Measurements from ENCODE around the gene ANKRD11.
"Not testable (repeated sequence)": the region's sequence is repeated elsewhere in the genome, so short reads cannot be mapped to it uniquely, and the experiment has no call there.

The ANKRD11 gene

DNA sequence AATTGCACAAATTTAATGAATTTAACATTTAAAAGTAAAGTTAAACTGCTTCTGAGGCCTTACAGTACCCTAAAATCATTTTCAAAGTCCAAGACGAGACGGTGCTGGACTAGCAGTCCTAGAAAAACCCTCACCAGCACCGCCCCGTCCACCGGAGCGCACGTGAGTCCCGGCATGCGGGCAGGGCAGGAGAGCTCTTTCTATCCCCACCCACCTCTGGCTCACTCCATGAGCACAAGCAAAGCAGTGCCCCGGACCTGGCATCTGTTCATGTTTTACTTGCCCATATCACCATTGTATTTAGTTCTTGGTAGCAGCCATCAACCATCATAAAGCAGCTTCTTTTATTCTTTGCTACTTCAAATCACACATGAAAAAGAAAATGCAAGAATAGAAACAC is 41.7 kb downstream of the ANKRD11 start:
- no peak for DNase-seq

GRCh38 chr16:89446975-89447293 is 43.4 kb downstream of the ANKRD11 start:
- DNase-seq = no peak

GRCh38 chr16:89446136-89446974 is 44.0 kb downstream of the ANKRD11 start:
- peak; percentile 22 for DNase-seq

GRCh38 chr16:89445166-89445565 is 45.2 kb downstream of the ANKRD11 start:
- DNase-seq = no peak

DNA sequence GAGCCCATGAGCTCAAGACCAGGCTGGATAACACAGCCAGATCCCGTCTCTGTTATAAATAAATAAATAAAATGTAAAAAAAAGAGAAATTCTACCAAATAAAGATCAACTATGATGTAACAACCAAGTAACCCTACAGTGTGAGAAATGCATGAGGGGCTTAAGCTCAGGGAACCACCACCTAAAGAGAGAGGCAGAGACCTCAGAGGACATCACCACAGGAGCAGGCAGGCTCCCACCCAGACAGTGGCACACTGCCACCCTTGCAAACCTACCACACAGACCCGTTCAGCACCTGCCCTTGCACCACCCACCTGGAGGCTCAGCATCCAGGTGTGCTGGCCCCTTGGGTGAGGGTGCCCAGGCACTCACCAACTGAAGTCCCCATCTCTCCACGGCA is 45.6 kb downstream of the ANKRD11 start:
- no peak for DNase-seq

DNA sequence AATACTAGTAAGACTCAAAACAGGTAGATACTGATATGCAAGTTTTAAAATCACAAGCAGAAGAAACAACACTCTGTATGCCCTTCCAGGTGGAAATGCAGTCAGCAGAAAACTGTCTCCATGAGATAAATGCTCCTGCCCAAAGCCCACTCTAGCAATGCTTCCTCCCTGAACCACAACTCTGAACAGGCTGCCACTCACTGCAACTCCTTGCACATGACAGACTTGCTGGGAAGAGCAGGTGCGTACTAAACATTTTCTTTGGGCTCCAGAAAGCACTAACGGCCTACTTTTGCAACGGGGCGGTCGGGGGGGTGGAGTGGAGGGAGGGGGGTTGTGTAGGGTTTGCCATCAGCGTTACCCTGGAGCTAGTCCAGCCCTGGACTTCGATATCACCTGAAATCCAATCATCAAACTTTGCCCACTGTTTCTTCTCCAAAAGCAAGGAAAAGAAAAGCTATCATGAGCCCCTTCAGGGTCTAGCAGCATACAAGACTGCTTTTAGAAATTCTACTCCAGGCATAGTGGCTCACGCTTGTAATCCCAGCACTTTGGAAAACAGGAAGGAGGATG is 46.1 kb downstream of the ANKRD11 start:
- DNase-seq = no peak

- DNase-seq = no peak
Measured at GRCh38 chr16:89443727-89444084, 46.7 kb downstream of the ANKRD11 start.

DNA sequence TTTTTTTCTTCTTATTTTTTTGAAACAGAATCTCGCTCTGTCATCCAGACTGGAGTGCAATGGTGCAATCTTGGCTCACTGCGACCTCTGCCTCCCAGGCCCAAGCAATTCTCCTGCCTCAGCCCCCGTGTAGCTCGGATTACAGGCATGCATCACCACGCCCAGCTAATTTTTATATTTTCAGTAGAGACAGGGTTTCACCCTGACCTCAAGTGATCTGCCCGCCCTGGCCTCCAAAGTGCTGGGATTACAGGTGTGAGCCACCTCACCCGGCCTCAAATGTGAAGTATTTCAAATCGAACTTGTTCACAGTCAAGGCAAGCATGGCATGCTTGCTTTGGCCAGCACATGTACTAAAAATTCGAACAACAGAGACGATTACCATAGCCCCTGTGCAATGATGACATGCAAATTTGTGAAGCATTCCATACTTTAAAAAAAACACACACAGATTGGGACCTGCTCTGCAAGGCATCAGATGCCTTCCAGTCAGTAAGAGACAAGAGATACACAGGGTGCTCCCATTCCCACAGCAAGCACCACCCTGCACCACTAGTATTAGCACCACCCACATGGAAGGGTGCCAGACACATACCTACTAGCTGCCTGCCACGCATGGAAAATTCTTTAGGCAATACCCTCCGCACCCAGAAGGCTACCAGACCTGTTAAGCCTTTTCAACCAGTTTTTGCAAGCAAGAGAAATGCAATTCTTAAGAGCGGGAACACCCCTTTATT is 47.2 kb downstream of the ANKRD11 start:
- no peak for DNase-seq

- no peak for DNase-seq
Measured at GRCh38 chr16:89442588-89442987, 47.8 kb downstream of the ANKRD11 start.

- DNase-seq = no peak
Measured at GRCh38 chr16:89439659-89440058, 50.7 kb downstream of the ANKRD11 start.

- no peak for DNase-seq
Measured at GRCh38 chr16:89437991-89438390, 52.4 kb downstream of the ANKRD11 start.

DNA sequence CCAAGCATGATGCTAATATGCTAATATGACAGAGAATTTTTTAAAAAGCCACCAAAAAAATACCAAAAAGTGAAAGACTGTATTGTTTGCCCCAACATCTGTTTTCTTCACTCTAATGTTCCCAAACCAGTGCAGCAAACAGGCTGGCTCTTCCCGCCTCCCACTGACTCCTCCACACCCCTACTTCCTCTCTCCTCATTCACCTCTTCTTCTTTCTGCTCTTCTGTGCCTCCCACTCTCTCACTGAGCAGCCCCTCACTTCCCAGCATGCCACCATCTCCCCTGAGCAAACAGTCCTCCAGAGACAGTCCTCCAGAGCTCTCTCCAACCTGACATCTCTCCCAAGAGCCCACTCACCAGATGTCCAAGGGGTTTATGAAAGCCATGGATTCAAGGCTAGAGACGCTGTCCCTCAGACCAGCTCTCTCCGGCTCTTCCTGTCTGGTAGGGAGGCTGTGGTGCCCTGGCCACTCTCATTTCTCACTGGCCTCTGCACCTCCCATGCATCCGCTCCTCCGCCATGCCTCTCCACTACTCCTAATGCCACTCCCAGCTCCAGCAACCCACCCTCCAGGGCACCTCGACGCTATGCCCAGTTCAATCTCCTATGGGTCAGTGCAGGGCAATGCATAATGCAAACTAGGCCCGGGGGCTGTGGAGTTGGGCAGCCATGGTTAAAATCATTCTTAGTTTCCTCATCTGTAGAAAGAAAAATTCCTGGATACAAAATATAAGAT is 52.9 kb downstream of the ANKRD11 start:
- DNase-seq = no peak

GRCh38 chr16:89436366-89436765 is 54.0 kb downstream of the ANKRD11 start:
- no peak for DNase-seq

DNA sequence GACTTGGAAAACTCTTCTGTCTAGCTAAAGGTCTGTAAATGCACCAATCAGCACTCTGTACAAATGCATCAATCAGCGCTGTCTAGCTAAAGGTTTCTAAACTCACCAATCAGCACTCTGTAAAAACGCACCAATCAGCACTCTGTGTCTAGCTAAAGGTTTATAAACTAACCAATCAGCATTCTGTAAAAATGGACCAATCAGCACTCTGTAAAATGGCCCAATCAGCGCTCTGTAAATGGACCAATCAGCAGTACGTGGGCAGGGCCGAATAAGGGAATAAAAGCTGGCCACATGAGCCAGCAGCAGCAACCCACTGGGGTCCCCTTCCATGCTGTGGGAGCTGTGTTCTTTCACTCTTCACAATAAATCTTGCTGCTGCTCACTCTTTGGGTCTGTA is 55.3 kb downstream of the ANKRD11 start:
- not testable (repeated sequence) for DNase-seq

DNA sequence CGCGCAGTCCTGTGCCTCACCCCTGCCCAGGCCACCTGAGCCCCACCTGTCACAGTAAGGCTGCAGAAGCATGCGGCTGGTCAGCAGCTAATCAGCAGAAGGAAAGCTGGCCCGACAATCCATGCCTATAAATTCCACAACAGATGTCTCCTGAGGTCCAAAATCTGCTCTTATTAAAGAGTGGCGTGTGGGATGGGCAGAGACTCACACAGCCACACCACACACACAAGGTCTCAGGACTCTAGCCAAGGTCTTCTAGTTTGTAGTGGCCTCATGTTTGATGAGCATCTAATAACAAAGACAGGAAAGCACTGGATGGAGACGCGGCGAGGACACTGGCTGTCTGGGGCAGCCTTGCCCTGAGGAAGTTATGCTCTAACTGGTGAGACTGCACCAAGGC is 55.9 kb downstream of the ANKRD11 start:
- DNase-seq = no peak

- DNase-seq = not testable (repeated sequence)
Measured at GRCh38 chr16:89433363-89433984, 56.9 kb downstream of the ANKRD11 start.

GRCh38 chr16:89431630-89432029 is 58.7 kb downstream of the ANKRD11 start:
- DNase-seq = no peak

DNA sequence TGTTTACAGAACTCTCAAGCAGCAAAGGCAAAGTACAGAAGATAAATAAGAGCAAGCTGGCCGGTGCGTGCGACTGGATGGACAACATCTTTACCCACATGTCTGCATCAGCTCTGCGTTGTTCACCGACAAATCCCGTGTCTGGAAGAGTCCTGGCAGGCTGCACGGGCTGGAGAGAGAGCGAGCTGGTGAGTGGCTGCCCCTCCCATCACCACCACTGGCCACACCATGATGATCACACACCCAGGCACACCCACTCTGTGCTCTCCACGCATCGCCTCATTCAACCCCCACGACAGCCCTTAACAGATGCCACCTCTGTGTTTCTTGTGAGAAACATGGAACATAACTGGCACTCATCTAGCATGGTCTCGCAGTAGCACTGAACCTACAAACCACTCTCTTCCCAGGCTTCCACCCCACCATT is 59.2 kb downstream of the ANKRD11 start:
- DNase-seq = no peak

- no peak for DNase-seq
Measured at GRCh38 chr16:89430436-89431157, 59.8 kb downstream of the ANKRD11 start.

DNA sequence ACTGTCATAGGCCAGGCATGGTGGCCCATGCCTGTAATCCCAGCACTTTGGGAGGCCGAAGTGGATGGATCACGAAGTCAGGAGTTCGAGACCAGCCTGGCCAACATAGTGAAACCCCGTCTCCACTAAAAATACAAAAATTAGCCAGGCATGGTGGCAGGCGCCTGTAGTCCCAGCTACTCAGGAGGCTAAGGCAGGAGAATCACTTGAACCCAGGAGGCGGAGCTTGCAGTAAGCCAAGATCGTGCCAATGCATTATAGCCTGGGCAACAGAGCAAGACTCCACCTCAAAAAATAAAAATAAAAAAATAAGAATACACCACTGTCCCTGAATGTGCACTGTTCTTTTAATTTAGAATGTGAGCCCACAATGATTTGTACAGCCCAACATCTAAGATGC is 61.8 kb downstream of the ANKRD11 start:
- not testable (repeated sequence) for DNase-seq

DNA sequence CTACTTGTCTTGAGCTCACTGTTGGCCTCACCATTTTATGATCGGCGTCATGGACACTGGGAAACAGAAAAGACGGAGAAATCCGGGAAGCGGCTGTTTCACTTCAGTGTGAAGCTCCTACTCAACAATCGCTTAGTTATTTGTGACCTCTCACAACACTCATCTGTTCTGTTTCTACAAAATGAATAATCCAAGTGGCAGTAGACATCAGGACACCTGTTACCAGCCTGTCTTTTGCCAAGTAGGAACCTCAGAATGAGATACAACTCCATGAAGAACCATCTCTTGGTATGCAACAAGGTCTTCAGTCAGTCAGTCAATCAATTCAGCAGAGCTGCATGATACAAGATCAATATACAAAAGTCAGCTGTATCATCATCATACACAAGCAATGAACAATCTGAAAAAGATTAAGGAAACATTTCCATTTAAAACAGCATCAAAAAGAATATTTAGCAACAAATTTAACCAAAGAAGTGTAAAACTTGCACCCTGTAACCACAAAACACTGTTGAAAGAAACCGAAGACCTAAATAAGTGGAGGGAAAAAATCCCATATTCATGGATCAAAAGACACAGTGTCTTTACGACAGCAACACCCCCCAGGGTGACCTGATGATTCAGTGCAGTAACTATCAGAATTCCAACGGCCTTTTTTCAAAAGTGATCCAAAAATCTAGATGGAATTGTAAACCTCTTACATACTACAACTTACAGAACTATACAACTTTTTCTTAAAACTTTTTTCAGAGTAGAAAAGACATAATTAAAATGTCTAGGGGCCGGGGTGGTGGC is 63.4 kb downstream of the ANKRD11 start:
- DNase-seq = no peak
